ENCODE measurements around the gene AHNAK2. TPM values are rescaled to one million over a fixed set of nuclear protein-coding genes. Genes with fewer than 3 reads are reported as not detected.

AHNAK2 gene
- total RNA-seq, 2 donors from 2014 or later = 5.1 to 21.5 TPM

DNA sequence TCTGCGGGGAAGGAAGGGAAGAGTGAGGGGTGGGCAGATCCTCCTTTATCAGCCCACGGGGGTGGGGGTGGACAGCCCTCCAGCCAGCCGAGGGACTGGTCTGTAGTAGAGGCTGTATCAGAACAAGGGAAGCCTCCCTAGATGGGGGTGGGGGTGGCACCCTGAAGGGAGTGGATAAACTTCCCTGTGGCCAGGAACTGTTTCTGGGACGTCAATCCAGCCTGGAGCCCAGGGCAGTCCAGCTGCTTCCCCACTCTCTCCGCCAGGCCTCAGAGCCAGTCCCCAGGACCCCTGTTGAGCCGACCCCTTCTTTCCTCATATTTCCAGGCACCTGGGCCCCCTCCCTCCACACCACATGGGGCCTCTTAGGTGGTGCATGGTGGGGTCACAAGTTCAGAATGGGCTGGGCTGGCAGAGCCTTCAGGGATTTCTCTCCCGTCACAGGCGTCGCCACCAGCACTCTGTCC, 46.8 kb downstream of the AHNAK2 start:
- no peak for DNase-seq
- no peaks in the 10 kb centered on the region for H3K36me3 ChIP-seq
- H3K27me3 ChIP-seq = peaks cover 28% of the 10 kb centered on the region
- TF ChIP-seq, protein P1, sequence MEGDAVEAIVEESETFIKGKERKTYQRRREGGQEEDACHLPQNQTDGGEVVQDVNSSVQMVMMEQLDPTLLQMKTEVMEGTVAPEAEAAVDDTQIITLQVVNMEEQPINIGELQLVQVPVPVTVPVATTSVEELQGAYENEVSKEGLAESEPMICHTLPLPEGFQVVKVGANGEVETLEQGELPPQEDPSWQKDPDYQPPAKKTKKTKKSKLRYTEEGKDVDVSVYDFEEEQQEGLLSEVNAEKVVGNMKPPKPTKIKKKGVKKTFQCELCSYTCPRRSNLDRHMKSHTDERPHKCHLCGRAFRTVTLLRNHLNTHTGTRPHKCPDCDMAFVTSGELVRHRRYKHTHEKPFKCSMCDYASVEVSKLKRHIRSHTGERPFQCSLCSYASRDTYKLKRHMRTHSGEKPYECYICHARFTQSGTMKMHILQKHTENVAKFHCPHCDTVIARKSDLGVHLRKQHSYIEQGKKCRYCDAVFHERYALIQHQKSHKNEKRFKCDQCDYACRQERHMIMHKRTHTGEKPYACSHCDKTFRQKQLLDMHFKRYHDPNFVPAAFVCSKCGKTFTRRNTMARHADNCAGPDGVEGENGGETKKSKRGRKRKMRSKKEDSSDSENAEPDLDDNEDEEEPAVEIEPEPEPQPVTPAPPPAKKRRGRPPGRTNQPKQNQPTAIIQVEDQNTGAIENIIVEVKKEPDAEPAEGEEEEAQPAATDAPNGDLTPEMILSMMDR (IDR thresholded peaks at IDR 0.05) = no peak
- intact Hi-C loops (cut with DNase I) = no loop called here
- peaks cover 4% of the 10 kb centered on the region for H3K4me1 ChIP-seq
- H3K27ac ChIP-seq = no peak overlapping the region
- H3K9ac ChIP-seq (ENCODE audit: low read depth in 2 of 2, low read length in 2 of 2) = no peak overlapping the region
- no peak overlapping the region for H3K4me3 ChIP-seq
- no peaks in the 10 kb centered on the region for H3K9me3 ChIP-seq

DNA sequence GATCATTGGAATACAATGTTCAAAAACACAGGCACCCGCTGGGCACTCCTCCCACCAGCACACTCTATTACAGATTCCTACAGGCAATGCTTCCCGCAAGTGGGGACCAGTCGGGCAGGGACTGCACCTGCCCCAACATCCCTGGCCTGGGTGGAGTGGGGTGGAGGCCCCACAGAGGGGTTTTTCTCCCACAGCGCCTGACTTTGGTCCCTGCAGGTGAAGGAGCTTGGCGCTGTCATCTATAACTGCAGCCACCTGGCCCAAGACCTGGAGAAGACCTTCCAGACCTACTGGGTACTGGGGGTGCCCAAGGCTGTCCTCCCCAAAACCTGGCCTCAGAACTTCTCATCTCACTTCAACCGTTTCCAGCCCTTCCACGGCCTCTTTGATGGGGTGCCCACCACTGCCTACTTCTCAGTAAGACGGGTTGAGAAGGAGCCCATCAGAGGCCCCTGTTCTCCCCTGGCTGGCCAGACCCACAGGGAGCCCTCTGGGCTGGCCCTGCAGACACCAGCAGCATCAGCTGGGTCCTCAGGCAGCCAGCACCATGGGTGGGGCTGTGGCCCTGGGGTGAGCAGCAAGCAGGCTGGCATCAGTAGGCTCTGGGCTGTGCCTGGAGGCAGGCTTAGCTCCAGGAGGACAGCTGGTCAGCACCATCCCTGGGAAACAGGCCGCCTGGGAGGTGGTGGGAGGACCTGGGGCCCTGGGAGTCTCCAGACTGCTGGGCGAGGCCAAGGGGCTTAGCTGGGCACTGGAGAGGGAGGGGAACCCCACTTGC, 47.5 kb downstream of the AHNAK2 start:
- no peak for DNase-seq

GRCh38 chr14:104929268-104930230, 48.6 kb downstream of the AHNAK2 start:
- intact Hi-C loops (cut with DNase I) = no loop called here
- no peaks in the 10 kb centered on the region for H3K36me3 ChIP-seq

More for the DNA sequence above, 47.5 kb downstream of the AHNAK2 start:
- H3K4me3 ChIP-seq = no peak overlapping the region
- peaks cover 4% of the 10 kb centered on the region for H3K4me1 ChIP-seq
- H3K27me3 ChIP-seq = peaks cover 25% of the 10 kb centered on the region
- no peaks in the 10 kb centered on the region for H3K9me3 ChIP-seq
- H3K9ac ChIP-seq (ENCODE audit: low read depth in 2 of 2, low read length in 2 of 2) = no peak overlapping the region
- intact Hi-C loops (cut with DNase I) = no loop called here
- TF ChIP-seq, protein P1 (IDR thresholded peaks at IDR 0.05) = no peak
- no peaks in the 10 kb centered on the region for H3K36me3 ChIP-seq
- no peak overlapping the region for H3K27ac ChIP-seq

DNA sequence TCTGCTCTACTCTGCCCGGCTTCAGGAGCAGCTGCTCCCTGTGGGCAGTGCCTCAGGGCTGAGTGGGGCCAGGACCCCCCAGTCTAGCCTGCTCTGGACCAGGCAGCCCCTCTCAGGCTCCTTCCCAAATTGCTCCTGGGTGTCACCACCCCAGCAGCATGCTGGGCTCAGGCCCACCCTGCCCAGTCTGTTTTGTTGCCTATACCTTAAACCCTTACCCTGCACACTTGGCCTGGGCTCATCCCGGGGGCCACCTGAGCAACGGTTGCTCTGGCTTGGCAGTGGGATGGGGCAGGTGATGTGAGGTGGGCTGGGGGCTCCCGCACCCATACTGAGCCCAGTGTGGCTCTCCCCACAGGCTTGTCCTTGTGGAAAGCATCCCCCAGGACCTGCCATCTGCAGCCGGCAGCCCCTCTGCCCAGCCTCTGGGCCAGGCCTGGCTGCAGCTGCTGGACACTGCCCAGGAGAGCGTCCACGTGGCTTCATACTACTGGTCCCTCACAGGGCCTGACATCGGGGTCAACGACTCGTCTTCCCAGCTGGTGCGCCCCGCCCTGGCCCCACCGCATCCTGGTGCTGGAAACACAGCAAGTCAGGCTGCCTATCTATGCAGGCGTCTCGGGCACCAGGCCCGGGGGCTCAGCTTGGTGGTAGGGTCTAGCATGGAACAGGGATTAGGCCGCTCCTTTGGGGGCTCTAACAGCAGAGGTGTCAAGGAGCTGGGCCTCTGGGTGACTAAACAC, 49.6 kb downstream of the AHNAK2 start:
- Histone ChIP-seq H3K9ac (ENCODE audit: low read depth in 2 of 2, low read length in 2 of 2) (no peak overlapping the region), H3K27ac (no peak overlapping the region), H3K4me1 (peaks cover 4% of the 10 kb centered on the region), H3K9me3 (no peaks in the 10 kb centered on the region), H3K36me3 (no peaks in the 10 kb centered on the region), H3K27me3 (peaks cover 25% of the 10 kb centered on the region), H3K4me3 (no peak overlapping the region)
- DNase-seq = no peak
- TF ChIP-seq, protein P1 (IDR thresholded peaks at IDR 0.05) = no peak
- intact Hi-C loops (cut with DNase I) = no loop called here

More at GRCh38 chr14:104929268-104930230, 48.6 kb downstream of the AHNAK2 start:
- DNase-seq = no peak
- H3K27me3 ChIP-seq = peaks cover 25% of the 10 kb centered on the region
- no peaks in the 10 kb centered on the region for H3K9me3 ChIP-seq
- no peak overlapping the region for H3K4me3 ChIP-seq
- H3K4me1 ChIP-seq = peaks cover 4% of the 10 kb centered on the region
- H3K9ac ChIP-seq (ENCODE audit: low read depth in 2 of 2, low read length in 2 of 2) = no peak overlapping the region
- no peak overlapping the region for H3K27ac ChIP-seq
- TF ChIP-seq, protein P1 (IDR thresholded peaks at IDR 0.05) = no peak

- H3K27ac ChIP-seq = no peak overlapping the region
- H3K27me3 ChIP-seq = peaks cover 21% of the 10 kb centered on the region
- no peaks in the 10 kb centered on the region for H3K36me3 ChIP-seq
- H3K4me3 ChIP-seq = no peak overlapping the region
- TF ChIP-seq, protein P1 (IDR thresholded peaks at IDR 0.05) = no peak
- no peaks in the 10 kb centered on the region for H3K4me1 ChIP-seq
- H3K9me3 ChIP-seq = no peaks in the 10 kb centered on the region
- H3K9ac ChIP-seq (ENCODE audit: low read depth in 2 of 2, low read length in 2 of 2) = no peak overlapping the region
- intact Hi-C loops (cut with DNase I) = no loop called here
- no peak for DNase-seq
Measured at GRCh38 chr14:104927901-104928300, 50.3 kb downstream of the AHNAK2 start.

Data from colonic mucosa (tissue), 4 donors.